WTC11 (cell line): ENCODE results near the gene RFWD3. TPM values are rescaled to one million over a fixed set of nuclear protein-coding genes. Genes with fewer than 3 reads are reported as not detected.

Experiments
- ATAC-seq: fragments of 200-7000 bp; cut with Tn5 transposase; 2 replicates; pipeline ENCODE4 v1.10.0; 2021; ENCODE audit warnings: mild to moderate bottlenecking, moderate library complexity
- CTCF ChIA-PET: fragments of 300-600 bp; sonication (Branson Sonifier 250); formaldehyde crosslinking; loops from one replicate; lab custom pipeline; 2021; ENCODE audit warnings: antibody characterized with exemption; lab: Charles Lee
- POLR2A ChIA-PET: fragments of 350-600 bp; sonication (Branson Sonifier 250); formaldehyde crosslinking; loops from one replicate; lab custom pipeline; 2021; ENCODE audit warnings: antibody characterized with exemption; lab: Charles Lee
- DNase-seq: peaks from one replicate; pipeline ENCODE4 v3.0.0; 2021; ENCODE audit warnings: low spot score
- H3K27ac Mint-ChIP-seq: 2 replicates; pipeline ENCODE4 v1.8.0; 2021; ENCODE audit warnings: mixed read lengths
- H3K27me3 Mint-ChIP-seq: 2 replicates; pipeline ENCODE4 v1.8.0; 2021; ENCODE audit warnings: low read depth, mild to moderate bottlenecking, moderate library complexity, mixed read lengths
- H3K36me3 Mint-ChIP-seq: 2 replicates; pipeline ENCODE4 v1.8.0; 2021; ENCODE audit warnings: mixed read lengths
- H3K4me1 Mint-ChIP-seq: 2 replicates; pipeline ENCODE4 v1.8.0; 2022; ENCODE audit warnings: mixed read lengths
- H3K4me3 Mint-ChIP-seq: 2 replicates; pipeline ENCODE4 v1.8.0; 2021; ENCODE audit warnings: mild to moderate bottlenecking, moderate library complexity, mixed read lengths
- H3K9me3 Mint-ChIP-seq: 2 replicates; pipeline ENCODE4 v1.8.0; 2021; ENCODE audit warnings: mixed read lengths
- AFF4 ChIP-seq: sonication (generic); formaldehyde crosslinking; IDR thresholded peaks from 2 replicates; pipeline ENCODE4 v1.8.1; 2023; ENCODE audit warnings: mild to moderate bottlenecking, missing genetic modification reagents, borderline replicate concordance
- ATF1 ChIP-seq: sonication (generic); formaldehyde crosslinking; IDR thresholded peaks from 2 replicates; pipeline ENCODE4 v1.8.1; 2023; ENCODE audit warnings: mild to moderate bottlenecking, moderate library complexity, missing genetic modification reagents
- ATF2 ChIP-seq: sonication (generic); formaldehyde crosslinking; IDR thresholded peaks from 2 replicates; pipeline ENCODE4 v1.8.1; 2022; ENCODE audit warnings: low read depth, missing genetic modification reagents, borderline replicate concordance
- ATF6 ChIP-seq: sonication (generic); formaldehyde crosslinking; IDR thresholded peaks from 2 replicates; pipeline ENCODE4 v1.8.1; 2023; ENCODE audit warnings: mild to moderate bottlenecking, missing genetic modification reagents
- CBFB ChIP-seq: sonication (generic); formaldehyde crosslinking; IDR thresholded peaks from 2 replicates; pipeline ENCODE4 v1.8.1; 2022; ENCODE audit warnings: mild to moderate bottlenecking, low read depth, missing genetic modification reagents
- CTCF ChIP-seq: fragments of 200-600 bp; IDR thresholded peaks from 2 replicates; pipeline ENCODE4 v1.8.0; 2022; ENCODE audit warnings: antibody characterized with exemption
- ELF4 ChIP-seq: sonication (generic); formaldehyde crosslinking; IDR thresholded peaks from 2 replicates; pipeline ENCODE4 v1.8.1; 2022; ENCODE audit warnings: low read depth, mild to moderate bottlenecking, moderate library complexity, missing genetic modification reagents
- EMX1 ChIP-seq: fragments of 250-450 bp; sonication (Bioruptor Pico); IDR thresholded peaks from 2 replicates; pipeline ENCODE4 v1.8.0; 2021; ENCODE audit warnings: mild to moderate bottlenecking
- GABPB1 ChIP-seq: sonication (generic); formaldehyde crosslinking; IDR thresholded peaks from 2 replicates; pipeline ENCODE4 v1.8.1; 2023; ENCODE audit warnings: mild to moderate bottlenecking, missing genetic modification reagents
- GRHL2 ChIP-seq: fragments of 250-450 bp; sonication (Bioruptor Pico); IDR thresholded peaks from 2 replicates; pipeline ENCODE4 v1.8.0; 2022; ENCODE audit warnings: mild to moderate bottlenecking, moderate library complexity; ENCODE audit not compliant: insufficient replicate concordance, severe bottlenecking
- GTF2I ChIP-seq: fragments of 250-450 bp; sonication (Bioruptor Pico); conservative IDR thresholded peaks from 2 replicates; pipeline ENCODE4 v1.4.0; 2021; ENCODE audit warnings: mild to moderate bottlenecking
- HMGXB4 ChIP-seq: sonication (generic); formaldehyde crosslinking; IDR thresholded peaks from 2 replicates; pipeline ENCODE4 v1.8.1; 2023; ENCODE audit warnings: mild to moderate bottlenecking, moderate library complexity, missing genetic modification reagents
- RORB ChIP-seq: fragments of 250-450 bp; sonication (Bioruptor Pico); IDR thresholded peaks from 2 replicates; pipeline ENCODE4 v1.9.0; 2021; ENCODE audit warnings: mild to moderate bottlenecking
- TP53 ChIP-seq: sonication (generic); formaldehyde crosslinking; IDR thresholded peaks from 2 replicates; pipeline ENCODE4 v1.8.1; 2023; ENCODE audit warnings: mild to moderate bottlenecking, missing genetic modification reagents
- USF1 ChIP-seq: sonication (generic); formaldehyde crosslinking; IDR thresholded peaks from 2 replicates; pipeline ENCODE4 v1.8.0; 2022; ENCODE audit warnings: mild to moderate bottlenecking, missing genetic modification reagents
- ZNF138 ChIP-seq: sonication (generic); formaldehyde crosslinking; conservative IDR thresholded peaks from 2 replicates; pipeline ENCODE4 v1.8.1; 2022; ENCODE audit warnings: mild to moderate bottlenecking, moderate library complexity, missing genetic modification reagents
- ZNF232 ChIP-seq: sonication (generic); formaldehyde crosslinking; IDR thresholded peaks from 2 replicates; pipeline ENCODE4 v1.8.0; 2022; ENCODE audit warnings: mild to moderate bottlenecking, missing genetic modification reagents
- total RNA-seq: library from RNA; stranded (reverse); gene quantifications from 3 replicates; pipeline ENCODE4 v1.2.3, GENCODE V29; 2021

RFWD3 gene
- total RNA-seq, 1 experiment from 2014 or later = 109 TPM

- DNase-seq = no peak
- H3K9me3 Mint-ChIP-seq = no peaks in the 10 kb centered on the region
- H3K4me1 Mint-ChIP-seq = 0 out of 2 replicates have a peak, but pooled peaks cover 2% of the 10 kb centered on the region
- H3K36me3 Mint-ChIP-seq = peaks cover 91% of the 10 kb centered on the region
- TF ChIP-seq ELF4 (no peak), TP53 (no peak), GRHL2 (CRISPR knock-in tag) (no peak), RORB (CRISPR knock-in tag) (no peak), EMX1 (CRISPR knock-in tag) (no peak), CBFB (CRISPR knock-in tag) (no peak), ZNF232 (CRISPR knock-in tag) (no peak), GTF2I (no peak), HMGXB4 (no peak), ATF2 (no peak), AFF4 (CRISPR knock-in tag) (no peak), USF1 (CRISPR knock-in tag) (no peak), ATF1 (no peak), ZNF138 (no peak), CTCF (no peak), GABPB1 (CRISPR knock-in tag) (no peak), ATF6 (CRISPR knock-in tag) (no peak)
- TF ChIP-seq, all 79 proteins: peak for 0
- ChIA-PET POLR2A (interaction anchor here (0.7 kb wide), 1 partner anchor 10 kb away, joined by 3 read pairs; no protein-coding TSS in a partner anchor), CTCF (no interaction called here)
- H3K4me3 Mint-ChIP-seq = no peak overlapping the region
- H3K27me3 Mint-ChIP-seq = no peaks in the 10 kb centered on the region
- no peak overlapping the region for H3K27ac Mint-ChIP-seq
- ATAC-seq = no peak
Observed at GRCh38 chr16:74659041-74659440, 7.6 kb downstream of the RFWD3 start.
